ENCODE results near the gene RFTN1. TPM values are rescaled to one million over a fixed set of nuclear protein-coding genes. Genes with fewer than 3 reads are reported as not detected.

The RFTN1 gene
- total and polyA plus RNA-seq, 10 of the 15 experiments (the other 5 are each of a cell fraction or from before 2014, with no cell fraction given) = 20.6 to 213 (median 147) TPM

DNA sequence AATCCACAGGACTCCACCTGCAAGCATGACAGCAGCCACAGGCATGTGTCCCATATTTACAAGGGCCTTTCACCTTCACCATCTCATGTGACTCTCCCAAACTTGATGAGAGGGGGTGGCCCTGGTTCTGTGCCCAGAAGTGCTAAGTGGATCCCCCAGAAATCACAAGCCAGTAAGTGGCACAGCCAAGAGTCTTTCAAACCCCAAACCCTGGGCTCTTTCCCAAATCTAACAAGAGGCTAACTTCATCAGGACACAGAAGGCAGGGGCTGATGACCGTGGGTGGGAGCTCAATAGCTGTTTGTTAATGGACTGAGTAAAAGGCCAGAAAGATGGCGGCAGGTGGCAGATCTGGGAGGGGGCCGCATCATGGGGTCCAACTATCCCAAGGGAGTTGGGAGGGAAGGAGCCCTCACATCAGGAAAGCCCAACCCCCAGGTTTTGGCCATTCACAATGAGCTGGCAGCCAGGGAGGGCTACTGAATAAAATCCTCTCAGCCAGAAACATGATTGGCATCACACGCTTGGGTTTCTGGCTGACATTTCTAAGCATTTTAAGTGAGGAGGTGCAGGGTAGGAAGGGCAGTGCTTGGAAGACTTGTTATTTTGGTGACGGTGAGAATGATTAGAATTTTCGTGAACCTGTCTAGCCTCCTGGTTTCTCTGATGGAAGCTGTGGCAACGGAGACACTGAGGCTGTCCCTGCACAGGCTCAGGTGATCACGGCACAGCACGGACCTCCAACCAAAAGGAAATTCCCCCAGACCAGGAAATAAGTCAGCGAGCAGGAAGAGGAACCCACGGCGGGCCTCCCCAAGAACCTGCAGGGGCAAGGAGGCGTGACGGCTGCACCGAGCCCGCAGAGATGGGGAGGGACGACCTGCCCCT lies 139.2 kb downstream of the RFTN1 start (continued):
- TF ChIP-seq, protein P1, sequence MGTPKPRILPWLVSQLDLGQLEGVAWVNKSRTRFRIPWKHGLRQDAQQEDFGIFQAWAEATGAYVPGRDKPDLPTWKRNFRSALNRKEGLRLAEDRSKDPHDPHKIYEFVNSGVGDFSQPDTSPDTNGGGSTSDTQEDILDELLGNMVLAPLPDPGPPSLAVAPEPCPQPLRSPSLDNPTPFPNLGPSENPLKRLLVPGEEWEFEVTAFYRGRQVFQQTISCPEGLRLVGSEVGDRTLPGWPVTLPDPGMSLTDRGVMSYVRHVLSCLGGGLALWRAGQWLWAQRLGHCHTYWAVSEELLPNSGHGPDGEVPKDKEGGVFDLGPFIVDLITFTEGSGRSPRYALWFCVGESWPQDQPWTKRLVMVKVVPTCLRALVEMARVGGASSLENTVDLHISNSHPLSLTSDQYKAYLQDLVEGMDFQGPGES (IDR thresholded peaks at IDR 0.05) = no peak
- TF ChIP-seq SPI1 (IDR thresholded peaks at IDR 0.05; ENCODE audit: borderline replicate concordance, insufficient read depth, low read depth, low read length) (peak; percentile 74; the same call in 1 of the 2 replicates), RELA (IDR thresholded peaks at IDR 0.05; ENCODE audit: borderline replicate concordance, partially characterized antibody) (peak; percentile 78), NBN (IDR thresholded peaks at IDR 0.05) (0 out of 2 replicates have a peak, but pooled peaks have one; percentile 22), POLR2AphosphoS5 (IDR thresholded peaks at IDR 0.05; ENCODE audit: low read length) (peak; percentile 64), STAT1 (conservative IDR thresholded peaks at IDR 0.05) (no peak), TBL1XR1 (IDR thresholded peaks at IDR 0.05; ENCODE audit: low read depth, low read length) (0 out of 2 replicates have a peak, but pooled peaks have one; percentile 69), NR2F1 (conservative IDR thresholded peaks at IDR 0.05) (no peak; the same call in 1 of the 2 replicates), DPF2 (IDR thresholded peaks at IDR 0.05) (0 out of 2 replicates have a peak, but pooled peaks have one; percentile 60), KLF5 (IDR thresholded peaks at IDR 0.05; ENCODE audit: partially characterized antibody) (no peak), NR2C1 (IDR thresholded peaks at IDR 0.05) (no peak), EZH2 (IDR thresholded peaks at IDR 0.05; ENCODE audit: borderline replicate concordance, control insufficient read depth, low read depth, low read length) (no peak), CHD1 (IDR thresholded peaks at IDR 0.05; ENCODE audit: low read depth, low read length) (no peak), LARP7 (IDR thresholded peaks at IDR 0.05) (no peak; the same call in 1 of the 2 replicates), GABPA (IDR thresholded peaks at IDR 0.05; ENCODE audit: low read depth) (no peak), SRF (IDR thresholded peaks at IDR 0.05; ENCODE audit: low read depth in 2 of 2, low read length in 2 of 2) (no peak), MTA3 (IDR thresholded peaks at IDR 0.05; ENCODE audit: borderline replicate concordance, low read length) (0 out of 2 replicates have a peak, but pooled peaks have one; percentile 2), NFIC (IDR thresholded peaks at IDR 0.05; ENCODE audit: low read depth, low read length) (peak; percentile 83), CREB1 (IDR thresholded peaks at IDR 0.05; ENCODE audit: low read depth) (peak; percentile 64), BMI1 (IDR thresholded peaks at IDR 0.05; ENCODE audit: borderline replicate concordance) (no peak), FOXM1 (IDR thresholded peaks at IDR 0.05; ENCODE audit: low read depth, low read length) (peak; percentile 84), TAF1 (IDR thresholded peaks at IDR 0.05; ENCODE audit: borderline replicate concordance, low read depth, low read length) (peak; percentile 19; the same call in 1 of the 2 replicates)
- TF ChIP-seq, protein P2, sequence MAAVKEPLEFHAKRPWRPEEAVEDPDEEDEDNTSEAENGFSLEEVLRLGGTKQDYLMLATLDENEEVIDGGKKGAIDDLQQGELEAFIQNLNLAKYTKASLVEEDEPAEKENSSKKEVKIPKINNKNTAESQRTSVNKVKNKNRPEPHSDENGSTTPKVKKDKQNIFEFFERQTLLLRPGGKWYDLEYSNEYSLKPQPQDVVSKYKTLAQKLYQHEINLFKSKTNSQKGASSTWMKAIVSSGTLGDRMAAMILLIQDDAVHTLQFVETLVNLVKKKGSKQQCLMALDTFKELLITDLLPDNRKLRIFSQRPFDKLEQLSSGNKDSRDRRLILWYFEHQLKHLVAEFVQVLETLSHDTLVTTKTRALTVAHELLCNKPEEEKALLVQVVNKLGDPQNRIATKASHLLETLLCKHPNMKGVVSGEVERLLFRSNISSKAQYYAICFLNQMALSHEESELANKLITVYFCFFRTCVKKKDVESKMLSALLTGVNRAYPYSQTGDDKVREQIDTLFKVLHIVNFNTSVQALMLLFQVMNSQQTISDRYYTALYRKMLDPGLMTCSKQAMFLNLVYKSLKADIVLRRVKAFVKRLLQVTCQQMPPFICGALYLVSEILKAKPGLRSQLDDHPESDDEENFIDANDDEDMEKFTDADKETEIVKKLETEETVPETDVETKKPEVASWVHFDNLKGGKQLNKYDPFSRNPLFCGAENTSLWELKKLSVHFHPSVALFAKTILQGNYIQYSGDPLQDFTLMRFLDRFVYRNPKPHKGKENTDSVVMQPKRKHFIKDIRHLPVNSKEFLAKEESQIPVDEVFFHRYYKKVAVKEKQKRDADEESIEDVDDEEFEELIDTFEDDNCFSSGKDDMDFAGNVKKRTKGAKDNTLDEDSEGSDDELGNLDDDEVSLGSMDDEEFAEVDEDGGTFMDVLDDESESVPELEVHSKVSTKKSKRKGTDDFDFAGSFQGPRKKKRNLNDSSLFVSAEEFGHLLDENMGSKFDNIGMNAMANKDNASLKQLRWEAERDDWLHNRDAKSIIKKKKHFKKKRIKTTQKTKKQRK (IDR thresholded peaks at IDR 0.05; ENCODE audit: low read depth, low read length) = no peak
- TF ChIP-seq, protein P3, sequence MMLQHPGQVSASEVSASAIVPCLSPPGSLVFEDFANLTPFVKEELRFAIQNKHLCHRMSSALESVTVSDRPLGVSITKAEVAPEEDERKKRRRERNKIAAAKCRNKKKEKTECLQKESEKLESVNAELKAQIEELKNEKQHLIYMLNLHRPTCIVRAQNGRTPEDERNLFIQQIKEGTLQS (IDR thresholded peaks at IDR 0.05; ENCODE audit: borderline replicate concordance, extremely low read depth, low read depth, low read length) = no peak
- TF ChIP-seq, protein P4, sequence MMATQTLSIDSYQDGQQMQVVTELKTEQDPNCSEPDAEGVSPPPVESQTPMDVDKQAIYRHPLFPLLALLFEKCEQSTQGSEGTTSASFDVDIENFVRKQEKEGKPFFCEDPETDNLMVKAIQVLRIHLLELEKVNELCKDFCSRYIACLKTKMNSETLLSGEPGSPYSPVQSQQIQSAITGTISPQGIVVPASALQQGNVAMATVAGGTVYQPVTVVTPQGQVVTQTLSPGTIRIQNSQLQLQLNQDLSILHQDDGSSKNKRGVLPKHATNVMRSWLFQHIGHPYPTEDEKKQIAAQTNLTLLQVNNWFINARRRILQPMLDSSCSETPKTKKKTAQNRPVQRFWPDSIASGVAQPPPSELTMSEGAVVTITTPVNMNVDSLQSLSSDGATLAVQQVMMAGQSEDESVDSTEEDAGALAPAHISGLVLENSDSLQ (IDR thresholded peaks at IDR 0.05) = peak; percentile 69
